Measurements from ENCODE around the gene MTFMT.
A peak's percentile ranks its signal among the peaks of the same experiment; 100 is the strongest.
"Not testable (repeated sequence)": the region's sequence is repeated elsewhere in the genome, so short reads cannot be mapped to it uniquely, and the experiment has no call there.

Gene MTFMT

DNA sequence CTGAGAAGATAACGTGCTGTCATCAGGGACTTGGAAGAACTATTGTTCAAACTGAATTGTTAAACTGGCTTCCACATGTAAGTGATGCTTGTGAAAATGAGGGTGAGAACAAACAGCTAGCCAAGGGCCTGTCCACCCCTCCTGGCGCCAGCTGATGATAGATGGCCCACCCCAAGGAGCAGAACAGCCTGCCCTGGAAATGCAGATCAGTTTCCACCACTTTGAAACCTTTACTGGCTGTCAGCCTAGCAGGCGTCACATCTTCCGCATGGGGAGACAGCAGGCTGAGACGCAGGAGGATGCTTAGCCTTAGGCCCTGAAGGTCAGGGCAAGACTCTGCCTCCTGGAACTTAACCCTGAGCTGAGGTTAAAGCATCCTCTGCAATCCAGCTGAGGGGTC, 9.4 kb upstream of the MTFMT start:
- no peak for DNase-seq (ENCODE audit: low spot score)

DNA sequence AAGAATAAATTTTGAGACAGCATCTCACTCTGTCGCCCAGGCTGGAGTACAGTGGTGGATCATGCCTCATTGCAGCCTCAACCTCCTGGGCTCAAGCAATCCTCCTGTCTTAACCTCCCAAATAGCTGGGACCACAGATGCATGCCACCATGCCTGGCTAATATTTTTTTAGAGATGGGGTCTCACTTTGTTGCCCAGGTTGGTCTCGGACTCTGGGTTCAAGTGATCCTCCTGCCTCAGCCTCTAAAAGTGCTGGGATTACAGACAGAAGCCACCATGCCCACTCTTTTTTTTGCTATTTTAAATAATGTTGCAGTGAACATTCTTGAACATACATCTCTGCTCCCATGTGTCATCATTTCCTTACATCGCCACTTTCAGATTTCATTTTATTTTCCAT, 9.0 kb upstream of the MTFMT start:
- DNase-seq (ENCODE audit: low spot score) = no peak

DNA sequence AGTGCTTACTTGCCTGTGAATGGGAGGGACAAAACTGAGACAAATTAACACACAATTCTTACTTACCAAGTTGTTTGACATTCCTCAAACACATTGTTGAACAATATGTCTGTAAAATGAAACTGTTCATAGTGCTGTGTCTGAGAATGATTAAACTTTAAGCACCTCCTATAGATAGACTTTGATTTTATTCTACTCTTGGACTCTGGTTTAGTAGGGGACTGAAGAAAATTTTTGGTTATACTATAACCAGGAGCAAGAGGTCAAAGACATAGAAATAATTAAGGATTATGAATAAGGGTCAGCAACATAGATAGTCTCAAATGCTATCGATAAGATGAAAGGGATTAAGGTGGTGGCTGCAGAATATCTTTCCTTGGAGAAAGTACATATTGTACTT, 7.9 kb upstream of the MTFMT start:
- no peak for DNase-seq (ENCODE audit: low spot score)

DNA sequence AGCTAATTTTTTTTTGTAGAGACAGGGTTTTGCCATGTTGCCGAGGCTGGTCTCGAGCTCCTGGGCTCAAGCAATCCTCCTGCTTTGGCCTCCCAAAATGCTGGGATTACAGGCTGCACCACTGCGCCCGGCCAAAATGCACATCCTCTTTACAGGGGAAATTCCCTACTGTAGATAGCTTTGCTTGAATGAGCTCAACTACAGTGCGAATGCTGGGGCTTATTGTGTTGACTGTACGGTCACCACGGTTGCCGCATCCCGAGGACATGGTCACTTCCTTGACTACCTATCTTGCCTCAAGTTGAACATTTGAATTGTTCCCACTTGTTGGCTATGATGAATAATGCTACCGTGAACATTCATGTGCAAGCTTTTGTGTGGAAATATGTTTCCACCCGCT, 5.3 kb upstream of the MTFMT start:
- DNase-seq (ENCODE audit: low spot score) = peak; percentile 49

DNA sequence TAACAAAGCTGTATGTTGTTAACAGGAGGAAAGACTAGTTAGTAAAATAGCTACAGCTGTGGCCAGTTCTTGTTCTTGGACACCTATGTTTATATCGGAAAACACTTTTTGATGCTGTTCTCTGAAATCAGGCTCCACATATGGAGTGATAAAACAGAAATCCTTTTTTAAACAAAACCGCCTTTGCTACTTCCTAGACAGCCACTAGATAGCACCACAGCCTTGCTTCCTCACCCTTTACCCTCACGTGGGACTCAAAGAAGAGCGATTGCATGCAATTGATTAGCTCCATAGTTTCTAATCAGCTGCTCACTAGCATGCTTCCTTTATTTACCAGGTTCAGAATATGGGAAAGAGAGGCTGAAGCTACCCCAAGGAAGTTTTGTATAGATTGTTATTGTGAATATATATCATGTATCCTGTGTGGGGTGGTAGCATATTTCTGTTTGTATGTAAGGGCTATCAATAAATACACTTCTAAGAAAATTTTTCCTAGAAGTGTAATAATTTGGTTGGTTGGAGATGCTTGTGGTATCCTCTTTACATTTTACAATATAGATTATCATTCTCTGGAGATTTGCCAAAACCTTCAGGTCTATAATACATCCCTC, 4.3 kb upstream of the MTFMT start:
- DNase-seq (ENCODE audit: low spot score) = peak; percentile 49

DNA sequence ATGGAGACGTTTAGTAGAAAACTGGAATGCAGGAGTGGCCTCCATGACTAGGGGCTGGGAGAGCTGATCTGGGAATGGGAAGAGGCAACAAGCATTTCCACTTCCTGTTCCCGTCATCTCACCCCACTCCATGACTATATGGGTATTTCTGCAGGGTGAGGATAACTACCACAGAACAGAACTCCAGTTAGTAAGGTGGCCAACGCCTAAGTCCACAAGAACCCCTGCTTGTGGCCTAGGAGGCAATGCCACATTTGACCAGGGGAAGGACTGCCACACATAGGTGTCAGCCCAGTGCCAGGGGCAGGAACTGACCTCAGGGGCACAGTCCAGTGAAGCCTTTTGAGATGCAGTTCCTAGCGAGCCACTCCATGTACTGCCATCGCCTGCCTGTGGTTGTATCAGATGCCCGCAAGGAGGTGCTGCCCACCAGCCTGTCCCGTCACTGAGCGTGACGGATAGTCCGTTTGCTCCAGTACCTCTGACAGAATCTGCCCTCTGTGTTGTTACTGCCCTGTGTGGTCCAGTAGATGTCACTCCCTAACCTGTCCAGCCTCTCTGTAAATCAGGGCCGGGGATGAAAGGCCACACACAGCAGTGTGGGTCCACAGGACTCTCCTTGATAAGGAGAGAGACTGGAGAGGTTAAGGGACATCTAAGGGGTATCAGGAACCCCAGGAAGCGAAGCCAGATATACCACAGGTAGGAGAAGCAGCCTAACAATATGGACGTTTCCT, 3.5 kb upstream of the MTFMT start:
- peak; percentile 90 for DNase-seq (ENCODE audit: low spot score)

DNA sequence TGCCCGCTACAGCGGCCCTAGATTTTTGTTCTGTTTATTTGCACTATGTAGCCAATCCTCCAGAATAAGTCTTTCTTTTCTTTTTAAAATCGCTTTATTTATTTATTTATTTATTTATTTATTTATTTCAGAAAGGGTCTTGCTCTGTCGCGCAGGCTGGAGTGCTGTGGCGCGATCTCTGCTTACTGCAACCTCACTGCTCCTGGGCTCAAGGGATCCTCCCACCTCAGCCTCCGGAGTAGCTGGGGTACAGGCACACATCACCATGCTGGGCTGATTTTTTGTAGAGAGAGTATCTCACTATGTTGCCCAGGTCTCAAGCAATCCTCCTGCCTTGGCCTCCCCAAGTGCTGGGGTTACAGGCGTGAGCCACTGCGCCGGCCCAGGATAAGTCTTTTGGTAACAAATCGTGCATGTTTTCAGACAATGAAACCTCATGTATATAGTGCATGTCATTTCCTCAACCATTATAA, 333 bp upstream of the MTFMT start:
- DNase-seq (ENCODE audit: low spot score) = no peak

DNA sequence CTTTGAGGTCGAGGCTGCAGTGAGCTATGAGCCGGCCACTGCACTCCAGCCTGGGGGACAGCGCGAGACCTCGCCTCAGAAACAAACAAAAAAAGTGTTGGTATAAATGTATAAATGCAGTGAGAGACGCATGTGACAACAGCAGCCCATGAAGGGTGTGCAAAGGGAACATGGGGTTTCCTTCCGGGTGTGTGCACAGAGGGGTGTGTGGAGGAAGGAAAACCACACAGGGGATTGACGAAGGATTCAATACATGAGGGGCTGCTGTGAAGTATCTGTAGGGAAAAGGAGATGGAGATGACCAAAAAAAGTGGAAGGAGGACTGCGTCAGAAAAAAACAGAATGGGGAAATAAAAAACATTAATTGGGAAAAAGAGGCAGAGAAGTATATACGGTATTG, 1.1 kb downstream of the MTFMT start:
- DNase-seq (ENCODE audit: low spot score) = no peak

DNA sequence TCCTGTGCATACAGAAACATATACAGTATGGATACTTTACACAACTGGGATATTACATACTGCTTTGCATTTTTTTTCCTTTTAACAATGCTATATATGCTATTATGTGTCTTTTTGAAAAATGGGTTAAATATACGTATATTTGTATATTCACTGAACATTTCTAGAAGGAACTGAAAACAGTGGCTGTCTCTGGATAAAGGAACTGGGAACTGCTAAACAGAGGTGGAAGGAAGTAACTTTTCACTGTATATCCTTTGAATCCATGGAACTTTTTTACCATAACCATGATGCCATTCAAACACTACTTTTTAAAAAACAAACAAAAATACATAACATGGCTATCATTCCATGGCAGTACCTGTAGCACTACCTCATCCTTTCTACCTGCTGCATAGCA, 1.8 kb downstream of the MTFMT start:
- DNase-seq (ENCODE audit: low spot score) = no peak

DNA sequence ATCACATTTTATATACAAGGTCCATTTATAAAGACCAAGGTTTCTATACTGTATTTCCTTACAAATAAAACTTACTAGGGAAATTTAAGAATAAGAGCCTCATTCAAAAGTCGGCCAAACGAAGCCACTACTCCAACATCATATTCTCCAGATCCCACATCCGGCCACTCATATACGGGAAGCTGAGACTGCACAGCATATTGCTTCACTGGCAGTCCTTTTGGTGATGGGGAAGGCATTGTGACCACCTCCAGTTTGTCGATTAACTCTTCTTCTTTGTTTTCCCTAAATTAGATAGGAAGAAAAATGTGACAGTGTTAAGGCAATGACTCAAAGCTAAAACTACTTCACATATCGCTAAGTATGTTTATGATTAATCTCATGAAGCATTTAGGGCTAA, 2.7 kb downstream of the MTFMT start:
- DNase-seq (ENCODE audit: low spot score) = peak; percentile 27

DNA sequence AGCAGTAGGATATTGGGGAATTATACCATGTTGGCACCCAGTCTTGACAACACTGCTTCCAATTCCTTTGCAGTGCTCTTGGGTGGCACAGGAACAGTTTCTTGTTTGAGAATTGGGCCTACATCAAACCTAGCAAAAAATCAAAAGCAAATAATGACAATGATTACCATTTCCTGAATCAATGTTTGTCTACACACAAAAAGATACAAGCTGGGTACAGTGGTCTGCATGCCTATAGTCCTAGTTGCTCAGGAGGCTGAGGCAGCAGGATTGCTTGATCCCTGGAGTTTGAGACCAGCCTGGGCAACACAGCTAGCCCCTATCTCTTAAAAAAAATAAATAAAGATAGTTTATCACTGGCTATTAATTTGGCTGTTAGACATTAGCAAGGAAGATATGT, 8.0 kb downstream of the MTFMT start:
- no peak for DNase-seq (ENCODE audit: low spot score)

DNA sequence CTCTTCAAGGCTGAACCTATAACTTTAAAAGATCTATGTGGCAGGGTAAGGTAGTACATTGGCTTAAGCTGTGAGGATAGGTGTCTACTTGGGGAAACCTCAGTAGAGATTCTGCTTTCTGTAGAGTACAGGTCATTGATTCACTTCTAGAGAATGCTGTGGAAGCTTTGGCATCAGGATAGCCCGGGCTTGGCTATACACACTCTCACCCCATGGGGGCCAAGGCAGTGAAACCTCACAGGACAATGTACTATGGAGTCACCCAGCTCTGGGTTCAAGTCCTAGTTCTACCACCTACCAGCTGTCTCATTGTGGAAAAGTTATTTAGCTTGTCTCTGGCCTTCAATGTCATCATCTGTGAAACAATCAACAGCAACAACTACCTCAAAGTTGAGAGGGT, 9.0 kb downstream of the MTFMT start:
- DNase-seq (ENCODE audit: low spot score) = peak; percentile 10

DNA sequence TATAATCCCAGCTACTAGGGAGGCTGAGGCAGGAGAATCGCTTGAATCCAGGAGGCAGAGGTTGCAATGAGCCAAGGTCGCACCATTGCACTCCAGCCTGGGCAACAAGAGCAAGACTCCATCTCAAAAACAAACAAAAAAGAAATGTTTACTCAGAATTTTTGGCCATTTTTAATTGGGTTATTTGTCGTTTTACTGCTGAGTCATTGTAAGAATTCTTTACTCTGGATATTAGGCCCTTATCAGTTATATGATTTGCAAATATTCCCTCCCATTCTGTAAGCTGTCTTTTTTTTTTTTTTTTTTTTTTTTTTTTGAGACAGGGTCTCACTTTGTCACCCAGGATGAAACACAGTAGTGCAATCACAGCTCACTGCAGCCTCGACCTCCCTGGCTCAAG, 18.2 kb downstream of the MTFMT start:
- not testable (repeated sequence) for DNase-seq (ENCODE audit: low spot score)

DNA sequence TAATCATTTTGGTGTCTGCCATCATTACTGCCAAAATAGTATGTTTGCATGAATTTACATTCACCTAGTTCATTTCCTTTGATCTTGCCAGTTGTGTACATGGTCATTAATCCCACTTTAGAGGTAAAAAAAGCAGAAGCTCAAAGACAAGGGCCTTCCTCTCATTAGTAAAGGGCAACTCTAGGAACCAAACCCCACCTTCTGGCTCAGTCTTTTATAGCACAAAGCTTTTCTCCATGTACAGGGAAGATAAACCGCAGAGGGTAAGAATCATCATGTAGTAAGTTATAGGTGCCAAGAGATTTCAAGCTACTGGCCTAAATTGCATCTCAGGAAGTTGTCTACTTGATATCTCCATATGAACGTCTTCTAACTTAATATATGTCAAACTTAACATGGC, 20.5 kb downstream of the MTFMT start:
- DNase-seq (ENCODE audit: low spot score) = no peak

DNA sequence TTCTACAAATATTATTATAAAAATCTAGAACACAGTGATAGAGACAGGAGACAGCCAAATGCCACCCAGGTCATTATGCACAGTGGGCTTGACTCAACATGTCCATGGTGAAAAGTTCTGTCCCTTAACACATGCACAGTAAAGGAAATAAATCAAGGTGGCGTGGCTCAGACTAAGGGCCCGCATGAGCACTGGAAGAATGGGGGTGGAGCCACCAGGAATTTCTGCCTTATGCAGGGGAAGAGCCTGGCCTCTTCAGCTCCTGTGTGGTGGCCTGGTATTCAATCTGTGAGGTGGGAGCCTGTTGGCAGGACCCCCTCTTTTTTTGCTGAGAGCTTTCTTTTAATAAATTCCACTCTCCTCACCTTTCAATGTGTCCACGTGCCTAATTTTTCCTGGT, 22.6 kb downstream of the MTFMT start:
- no peak for DNase-seq (ENCODE audit: low spot score)

DNA sequence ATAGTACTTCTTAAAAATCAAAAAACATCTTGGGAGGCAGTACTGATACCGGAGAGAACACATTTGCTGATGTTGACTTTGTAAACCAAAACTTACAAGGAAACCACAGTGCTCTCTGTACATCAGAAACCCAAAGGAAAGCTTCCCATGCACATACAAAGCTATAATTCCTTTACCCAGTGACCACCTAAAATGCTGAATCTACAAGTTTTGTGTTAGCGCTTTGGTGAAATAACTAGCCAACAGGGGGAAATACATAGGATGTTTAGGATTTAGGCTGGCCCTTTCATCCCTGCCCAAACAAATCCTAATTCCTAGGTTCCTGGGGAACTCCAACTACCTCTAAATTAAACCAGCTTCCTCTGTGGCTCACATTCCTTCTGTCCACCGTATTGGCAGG, 24.4 kb downstream of the MTFMT start:
- no peak for DNase-seq (ENCODE audit: low spot score)

DNA sequence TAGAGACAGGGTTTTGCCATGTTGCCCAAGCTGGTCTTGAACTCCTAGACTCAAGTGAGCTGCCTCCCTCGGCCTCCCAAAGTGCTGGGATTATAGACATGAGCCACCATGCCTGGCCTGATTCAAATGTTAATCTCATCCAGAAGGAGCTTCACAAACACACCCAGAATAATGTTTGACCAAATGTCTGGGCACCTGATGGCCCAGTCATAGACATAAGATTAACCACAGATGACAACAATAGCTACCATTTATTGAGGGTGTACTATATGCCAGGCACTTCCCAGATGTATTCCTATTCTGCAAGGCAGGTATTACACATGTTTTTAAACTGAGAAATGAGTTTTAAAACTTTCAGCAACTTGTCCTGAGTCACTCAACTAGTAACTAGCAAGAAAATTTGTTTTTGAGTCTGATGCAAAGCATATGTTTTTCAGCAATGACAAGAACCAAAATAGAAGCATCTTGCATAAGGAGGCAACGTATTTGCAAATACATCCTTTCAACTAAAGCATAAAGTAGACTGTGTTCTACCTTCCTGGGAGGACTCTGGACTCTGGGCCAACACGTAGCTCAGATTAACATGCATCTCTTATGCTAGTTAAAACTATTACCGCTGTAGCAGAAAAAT, 31.6 kb downstream of the MTFMT start:
- no peak for DNase-seq (ENCODE audit: low spot score)

DNA sequence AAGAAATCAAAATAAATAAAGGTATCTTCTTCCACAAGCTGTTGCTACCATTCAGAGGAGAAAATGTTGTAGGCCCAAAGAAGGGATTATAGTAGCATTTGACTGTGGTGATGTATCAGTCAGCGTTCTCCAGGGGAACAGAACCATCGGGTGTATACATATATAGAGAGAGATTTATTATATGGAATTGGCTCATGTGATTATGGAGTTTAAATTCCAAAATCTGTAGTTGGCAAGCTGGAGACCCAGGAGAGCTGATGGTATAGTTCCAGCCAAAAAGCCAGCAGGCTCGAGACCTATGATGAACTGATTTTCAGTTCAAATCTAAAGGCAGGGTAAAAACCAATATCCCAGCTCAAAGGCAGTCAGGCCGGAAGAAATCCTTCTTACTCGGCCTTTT, 32.4 kb downstream of the MTFMT start:
- no peak for DNase-seq (ENCODE audit: low spot score)

DNA sequence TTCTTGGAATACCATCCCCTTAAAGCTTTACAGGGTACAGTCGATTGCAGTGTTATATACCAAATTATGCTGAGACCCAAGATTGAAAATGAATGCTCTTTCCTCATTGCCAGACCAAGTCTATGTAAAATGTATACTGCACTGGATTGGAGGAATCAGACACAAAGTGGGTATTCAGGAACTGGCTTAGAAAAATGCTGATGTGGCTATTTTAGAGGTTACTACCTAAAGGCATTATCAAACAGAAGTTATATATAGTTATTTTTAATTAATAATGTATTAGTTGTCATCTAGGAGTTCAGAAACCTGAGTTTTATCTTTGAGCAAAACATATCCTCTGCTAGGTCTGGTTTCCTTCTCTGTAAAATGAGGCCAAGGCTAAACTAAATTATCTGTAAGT, 36.1 kb downstream of the MTFMT start:
- DNase-seq (ENCODE audit: low spot score) = no peak

DNA sequence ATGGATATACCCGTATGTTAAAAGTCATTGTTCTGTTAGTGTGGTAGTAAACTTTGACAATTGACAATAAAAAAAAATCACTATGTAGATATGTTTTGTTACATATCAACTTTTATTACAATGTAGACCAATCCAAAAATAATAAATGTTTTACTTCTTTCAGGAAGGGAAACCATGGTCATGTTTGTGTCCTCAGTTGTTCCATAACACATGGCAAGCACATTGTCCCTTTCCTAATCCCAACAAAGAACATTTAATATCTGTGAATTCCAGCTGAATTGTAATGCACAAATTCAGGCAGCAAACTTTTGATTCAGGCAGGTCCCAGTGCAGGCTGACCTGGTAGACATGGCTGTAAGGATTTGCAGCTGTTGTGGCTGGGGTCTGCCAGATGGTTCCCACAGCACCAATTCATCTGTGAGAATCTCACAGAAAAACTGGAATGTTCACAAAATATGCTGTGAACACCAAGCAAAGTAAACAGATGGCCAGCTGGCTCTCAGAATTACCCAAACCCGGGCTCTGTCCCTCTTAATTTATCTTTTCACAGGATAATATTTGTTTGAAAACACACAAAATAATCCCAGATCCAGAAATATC, 37.8 kb downstream of the MTFMT start:
- DNase-seq (ENCODE audit: low spot score) = no peak

DNA sequence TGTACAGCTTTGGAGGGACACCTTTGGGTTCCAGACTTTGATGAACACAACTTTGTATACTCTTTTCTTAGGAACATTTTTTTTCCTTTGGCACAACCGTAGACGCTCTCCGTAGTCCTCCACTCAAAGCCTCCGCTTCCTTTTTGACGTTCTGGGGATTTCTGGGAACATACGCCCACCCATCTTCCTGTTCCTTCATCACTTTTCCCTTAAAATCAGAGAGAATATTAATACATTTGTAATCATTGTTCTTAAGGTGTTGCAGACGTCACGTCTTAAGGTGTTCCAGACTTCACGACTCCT, 39.3 kb downstream of the MTFMT start:
- no peak for DNase-seq (ENCODE audit: low spot score)

DNA sequence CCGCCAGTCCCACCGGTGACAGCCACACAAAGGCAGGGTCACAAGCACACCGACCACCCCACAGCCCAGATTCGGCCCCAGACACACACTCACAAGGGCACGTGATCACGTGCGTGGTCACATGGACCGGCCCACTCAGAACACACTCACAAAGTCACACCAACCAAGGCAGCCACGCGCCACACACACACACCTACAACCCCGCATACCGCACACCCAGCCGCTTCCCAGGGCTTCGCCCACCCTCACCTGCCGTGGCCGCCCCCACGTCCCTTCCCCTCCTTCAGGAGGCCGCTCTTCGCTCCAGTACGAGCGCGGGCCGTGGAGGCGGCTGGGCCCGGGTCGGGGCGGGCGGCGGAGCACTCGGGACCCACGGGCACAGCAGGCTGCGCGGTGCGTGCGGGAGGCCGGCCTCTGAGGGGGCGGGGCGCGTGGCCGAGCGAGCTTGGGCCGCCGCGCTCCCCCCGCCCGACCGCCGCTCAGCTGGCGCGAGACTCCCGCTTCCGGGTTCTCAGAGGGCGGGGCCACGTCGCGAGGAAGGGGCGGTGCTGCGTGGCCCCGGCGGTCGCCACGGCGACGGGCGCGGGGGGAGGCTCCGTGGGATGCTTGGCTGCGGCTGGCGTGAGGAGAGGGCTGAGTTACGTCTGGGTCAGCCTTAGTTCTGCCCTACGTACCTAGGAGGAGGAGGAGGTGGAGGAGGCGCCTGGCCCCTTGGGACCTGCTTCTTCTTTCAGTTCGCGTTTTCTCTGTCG, 39.8 kb downstream of the MTFMT start, which contains the start of gene SPG21:
Gene SPG21, minus strand, starts transcription at position 499 of the 752 bp plus-strand sequence. CDS start 6,345 bp downstream, outside the sequence.
- peak; percentile 96 for DNase-seq (ENCODE audit: low spot score)
